GM19099 (cell line): ENCODE data around the gene GMEB2.

ENCODE experiments used
- POLR2A ChIP-seq: IDR thresholded peaks from 3 replicates; pipeline ENCODE4 v1.6.1; 2011; ENCODE audit warnings: low read depth; ENCODE audit not compliant: insufficient read length; ENCODE audit errors: extremely low read depth

The GMEB2 gene

DNA sequence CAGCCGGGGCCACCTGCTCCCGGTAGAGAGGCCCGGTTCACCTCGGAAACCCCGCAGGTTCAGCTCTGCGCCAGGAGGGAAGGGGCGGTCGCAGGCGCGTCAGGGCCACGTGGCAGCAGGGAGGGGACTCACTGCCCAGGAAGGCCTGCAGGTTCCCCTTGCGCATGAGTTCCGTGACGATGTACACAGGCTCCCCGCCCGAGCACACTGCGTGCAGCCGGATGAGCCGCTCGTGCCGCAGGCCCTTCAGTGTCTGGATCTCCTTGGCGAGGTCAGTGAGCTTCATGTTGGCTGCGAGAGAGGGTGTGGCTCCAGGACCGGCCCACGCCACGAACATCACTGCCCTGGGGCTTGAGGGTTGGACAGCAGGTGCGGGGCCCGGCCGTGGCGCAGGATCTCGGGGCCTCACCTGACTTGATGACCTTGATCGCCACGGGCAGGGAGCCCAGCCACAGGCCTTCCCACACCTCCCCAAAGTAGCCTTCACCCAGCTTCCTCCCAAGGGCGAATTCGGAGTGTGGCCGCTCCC lies 84.8 kb downstream of the GMEB2 start:
- no peak for TF ChIP-seq POLR2A

- TF ChIP-seq POLR2A: no peak
These were observed 85.5 kb downstream of the GMEB2 start for GRCh38 chr20:63541371-63541770.

DNA sequence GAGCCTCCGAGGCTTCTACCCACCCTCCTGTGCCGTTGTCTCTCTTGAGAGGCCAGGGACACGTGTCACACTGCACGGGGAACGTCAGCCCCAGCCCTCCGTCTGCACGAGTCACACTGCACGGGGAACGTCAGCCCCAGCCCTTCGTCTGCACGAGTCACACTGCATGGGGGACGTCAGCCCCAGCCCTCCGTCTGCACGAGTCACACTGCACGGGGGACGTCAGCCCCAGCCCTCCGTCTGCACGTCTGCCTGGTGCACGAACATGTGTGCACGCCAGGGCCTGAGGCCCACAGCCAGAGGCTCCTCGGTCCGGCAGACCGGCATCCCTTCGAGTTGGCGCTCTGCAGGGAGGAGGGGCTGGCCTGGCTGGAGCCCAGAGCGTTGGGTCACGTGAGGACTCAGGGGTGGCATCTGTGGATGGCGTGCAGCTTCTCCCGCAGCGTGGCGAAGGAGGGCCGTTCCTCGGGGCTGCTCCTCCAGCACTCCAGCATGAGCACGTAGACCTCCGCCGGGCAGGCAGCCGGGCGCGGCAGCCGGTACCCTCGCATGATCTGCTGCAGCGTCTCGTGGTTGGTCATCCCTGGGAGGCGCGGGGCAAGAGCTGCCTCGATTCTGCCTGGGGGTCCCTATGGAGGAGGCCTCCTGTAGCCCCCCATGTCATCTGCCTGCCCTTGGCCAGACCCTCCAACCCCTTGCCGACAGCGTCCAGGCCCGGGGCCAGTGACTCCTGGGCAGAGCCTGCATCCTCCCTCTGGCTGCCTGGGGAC lies 86.3 kb downstream of the GMEB2 start:
- TF ChIP-seq POLR2A: no peak

- TF ChIP-seq POLR2A: no peak
These were observed 87.2 kb downstream of the GMEB2 start for GRCh38 chr20:63539441-63540370.

GRCh38 chr20:63539092-63539430 lies 87.8 kb downstream of the GMEB2 start:
- no peak for TF ChIP-seq POLR2A

DNA sequence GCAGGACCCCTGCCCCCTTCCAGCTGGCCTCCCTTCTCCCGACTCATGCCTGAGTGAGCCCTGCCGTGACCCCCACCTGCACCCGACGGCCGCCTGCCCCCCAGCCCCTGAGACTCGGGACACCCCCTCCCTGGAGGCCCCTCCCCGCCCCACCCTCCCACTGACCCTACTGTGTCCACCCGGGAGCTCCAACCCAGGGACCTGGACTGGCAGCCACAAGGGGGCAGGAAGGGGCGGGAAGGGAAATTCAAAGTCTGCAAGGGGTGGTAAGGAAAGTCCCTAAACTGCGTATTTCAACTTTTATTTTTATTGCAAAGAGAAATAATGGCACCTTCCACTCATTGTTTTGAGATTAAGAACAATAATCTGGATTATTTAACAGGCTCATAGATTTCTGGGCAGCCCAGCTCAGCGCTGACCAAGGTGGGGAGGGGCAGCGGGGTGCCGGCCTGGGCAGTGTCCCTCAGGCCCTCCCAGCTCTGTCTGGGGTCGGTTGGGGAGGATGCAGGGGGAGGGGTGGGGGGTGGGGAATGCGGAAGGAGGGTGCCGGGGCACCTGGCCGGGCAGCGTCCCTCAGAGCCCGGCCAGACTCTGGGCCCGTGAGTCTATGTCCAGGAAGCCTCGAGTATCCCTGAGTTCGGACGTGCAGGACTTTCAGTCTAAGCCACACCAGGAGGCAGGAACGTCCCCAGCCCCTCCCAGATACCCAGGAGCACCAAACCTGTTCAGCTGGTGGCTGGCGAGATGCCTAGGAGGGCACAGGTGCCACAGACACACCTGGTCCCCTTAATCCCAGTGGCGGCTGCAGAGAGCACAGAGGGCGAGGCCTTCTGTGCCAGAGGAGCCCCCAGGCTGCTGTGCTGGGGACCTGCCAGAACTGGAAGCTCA lies 88.5 kb downstream of the GMEB2 start:
- no peak for TF ChIP-seq POLR2A
